ENCODE results near the gene NUDC. TPM values are rescaled to one million over a fixed set of nuclear protein-coding genes. Genes with fewer than 3 reads are reported as not detected.

NUDC gene
- total RNA-seq, 1 experiment from 2014 or later: 89.7 TPM

Other genes with a start within 250 kb of the NUDC start
- gene ARID1A, start 225.7 kb upstream of the NUDC start, total RNA-seq (2014; rRNA removed; shearing (Covaris generic)): 57.3 and 57.9 TPM in 2 replicates
- 5.8 and 6.2 TPM in 2 replicates for gene PIGV, start 133.8 kb upstream of the NUDC start, total RNA-seq (2014; rRNA removed; shearing (Covaris generic))
- 31.6 and 31.8 TPM in 2 replicates for gene ZDHHC18, start 95.1 kb upstream of the NUDC start, total RNA-seq (2014; rRNA removed; shearing (Covaris generic))
- 0.14 and 0.15 TPM in 2 replicates for gene SFN, start 58.6 kb upstream of the NUDC start, total RNA-seq (2014; rRNA removed; shearing (Covaris generic))
- gene GPN2, start 31.5 kb upstream of the NUDC start, total RNA-seq (2014; rRNA removed; shearing (Covaris generic)): 22.4 and 25.3 TPM in 2 replicates
- gene GPATCH3, start 21.3 kb upstream of the NUDC start, total RNA-seq (2014; rRNA removed; shearing (Covaris generic)): 12.0 and 12.9 TPM in 2 replicates
- gene NR0B2, start 7.8 kb upstream of the NUDC start, total RNA-seq (2014; rRNA removed; shearing (Covaris generic)): not detected in 2 replicates
- not detected in 2 replicates for gene KDF1, start 38.7 kb downstream of the NUDC start, total RNA-seq (2014; rRNA removed; shearing (Covaris generic))
- gene TRNP1, start 71.9 kb downstream of the NUDC start, total RNA-seq (2014; rRNA removed; shearing (Covaris generic)): 0.42 and 0.81 TPM in 2 replicates
- gene TENT5B, start 91.1 kb downstream of the NUDC start, total RNA-seq (2014; rRNA removed; shearing (Covaris generic)): 0.04 and 0.10 TPM in 2 replicates
- 7.4 and 8.4 TPM in 2 replicates for gene SLC9A1, start 233.4 kb downstream of the NUDC start, total RNA-seq (2014; rRNA removed; shearing (Covaris generic))

Data from SJCRH30 (cell line).